Measurements from ENCODE around the gene HCN1. TPM values are rescaled to one million over a fixed set of nuclear protein-coding genes. Genes with fewer than 3 reads are reported as not detected.

Gene HCN1
- total RNA-seq, 1 donor from 2014 or later: 0.12 TPM

DNA sequence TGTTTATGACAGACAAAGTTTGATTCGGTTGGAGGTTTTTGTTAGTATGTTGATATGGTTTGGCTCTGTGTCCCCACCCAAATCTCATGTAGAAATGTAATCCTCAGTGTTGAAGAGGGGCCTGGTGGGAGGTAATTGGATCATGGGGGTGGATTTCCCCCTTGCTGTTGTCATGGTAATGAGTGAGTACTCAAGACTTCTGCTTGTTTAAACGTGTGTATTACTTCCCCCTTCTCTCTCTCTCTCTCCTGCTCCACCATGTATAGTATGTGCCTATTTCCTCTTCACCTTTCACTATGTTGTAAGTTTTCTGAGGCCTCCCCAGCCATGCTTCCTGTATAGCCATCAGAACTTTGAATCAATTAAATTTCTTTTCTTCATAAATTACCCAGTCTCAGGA is 415.1 kb downstream of the HCN1 start:
- no peaks in the 10 kb centered on the region for H3K36me3 ChIP-seq
- H3K4me3 ChIP-seq: no peak overlapping the region
- H3K27me3 ChIP-seq: no peaks in the 10 kb centered on the region
- no peaks in the 10 kb centered on the region for H3K9me3 ChIP-seq
- intact Hi-C loops (cut with DNase I): no loop called here
- DNase-seq (no peak), ATAC-seq (no peak)
- TF ChIP-seq, protein P1, sequence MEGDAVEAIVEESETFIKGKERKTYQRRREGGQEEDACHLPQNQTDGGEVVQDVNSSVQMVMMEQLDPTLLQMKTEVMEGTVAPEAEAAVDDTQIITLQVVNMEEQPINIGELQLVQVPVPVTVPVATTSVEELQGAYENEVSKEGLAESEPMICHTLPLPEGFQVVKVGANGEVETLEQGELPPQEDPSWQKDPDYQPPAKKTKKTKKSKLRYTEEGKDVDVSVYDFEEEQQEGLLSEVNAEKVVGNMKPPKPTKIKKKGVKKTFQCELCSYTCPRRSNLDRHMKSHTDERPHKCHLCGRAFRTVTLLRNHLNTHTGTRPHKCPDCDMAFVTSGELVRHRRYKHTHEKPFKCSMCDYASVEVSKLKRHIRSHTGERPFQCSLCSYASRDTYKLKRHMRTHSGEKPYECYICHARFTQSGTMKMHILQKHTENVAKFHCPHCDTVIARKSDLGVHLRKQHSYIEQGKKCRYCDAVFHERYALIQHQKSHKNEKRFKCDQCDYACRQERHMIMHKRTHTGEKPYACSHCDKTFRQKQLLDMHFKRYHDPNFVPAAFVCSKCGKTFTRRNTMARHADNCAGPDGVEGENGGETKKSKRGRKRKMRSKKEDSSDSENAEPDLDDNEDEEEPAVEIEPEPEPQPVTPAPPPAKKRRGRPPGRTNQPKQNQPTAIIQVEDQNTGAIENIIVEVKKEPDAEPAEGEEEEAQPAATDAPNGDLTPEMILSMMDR (IDR thresholded peaks at IDR 0.05): no peak
- no peaks in the 10 kb centered on the region for H3K4me1 ChIP-seq
- H3K27ac ChIP-seq: no peak overlapping the region

DNA sequence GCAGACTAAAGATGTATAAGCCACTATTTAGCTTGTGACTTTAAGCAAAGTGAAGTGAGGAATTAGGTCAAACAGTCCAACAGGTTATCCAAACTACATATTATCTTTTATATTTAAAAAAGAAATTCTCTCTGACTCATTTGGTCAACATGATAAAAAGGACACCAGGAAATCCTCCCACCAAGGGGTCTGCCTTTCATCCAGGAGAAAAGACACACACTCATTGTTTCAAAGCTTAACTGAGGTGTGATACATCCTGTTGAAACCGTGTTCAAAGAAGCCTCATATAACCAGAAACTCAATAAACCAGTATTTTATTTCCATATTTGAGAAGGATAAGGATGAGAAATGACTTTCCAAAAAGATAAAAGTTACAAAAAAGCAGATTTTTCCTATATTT is 417.1 kb downstream of the HCN1 start:
- no peaks in the 10 kb centered on the region for H3K9me3 ChIP-seq
- no peaks in the 10 kb centered on the region for H3K36me3 ChIP-seq
- no peak overlapping the region for H3K27ac ChIP-seq
- ATAC-seq (no peak), DNase-seq (no peak)
- intact Hi-C loops (cut with DNase I): no loop called here
- TF ChIP-seq, protein P1 (IDR thresholded peaks at IDR 0.05): no peak
- H3K27me3 ChIP-seq: no peaks in the 10 kb centered on the region
- no peaks in the 10 kb centered on the region for H3K4me1 ChIP-seq
- no peak overlapping the region for H3K4me3 ChIP-seq

DNA sequence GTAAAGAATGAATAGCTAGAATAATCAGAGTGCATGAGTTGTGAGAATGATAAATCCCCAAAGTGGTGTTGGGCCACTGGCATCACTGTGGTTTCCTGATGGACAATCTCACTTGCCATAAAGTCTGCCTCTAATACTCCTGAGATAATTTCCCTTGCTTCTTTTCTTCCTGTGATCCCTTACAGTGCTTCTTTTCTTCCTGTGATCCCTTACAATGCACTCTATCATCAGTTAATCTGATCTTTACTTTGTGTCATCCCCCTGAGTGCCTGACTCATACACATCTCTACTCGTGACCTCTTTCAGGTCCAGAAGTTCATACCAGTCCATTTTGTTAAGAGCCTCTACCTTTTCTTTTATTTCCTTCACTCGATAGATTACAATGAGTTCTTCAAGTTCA is 418.3 kb downstream of the HCN1 start:
- H3K27ac ChIP-seq: no peak overlapping the region
- H3K36me3 ChIP-seq: no peaks in the 10 kb centered on the region
- TF ChIP-seq, protein P1 (IDR thresholded peaks at IDR 0.05): no peak
- no peaks in the 10 kb centered on the region for H3K9me3 ChIP-seq
- no peak for ATAC-seq
- no peak overlapping the region for H3K4me3 ChIP-seq
- H3K4me1 ChIP-seq: no peaks in the 10 kb centered on the region
- DNase-seq: no peak
- intact Hi-C loops (cut with DNase I): no loop called here
- H3K27me3 ChIP-seq: no peaks in the 10 kb centered on the region

DNA sequence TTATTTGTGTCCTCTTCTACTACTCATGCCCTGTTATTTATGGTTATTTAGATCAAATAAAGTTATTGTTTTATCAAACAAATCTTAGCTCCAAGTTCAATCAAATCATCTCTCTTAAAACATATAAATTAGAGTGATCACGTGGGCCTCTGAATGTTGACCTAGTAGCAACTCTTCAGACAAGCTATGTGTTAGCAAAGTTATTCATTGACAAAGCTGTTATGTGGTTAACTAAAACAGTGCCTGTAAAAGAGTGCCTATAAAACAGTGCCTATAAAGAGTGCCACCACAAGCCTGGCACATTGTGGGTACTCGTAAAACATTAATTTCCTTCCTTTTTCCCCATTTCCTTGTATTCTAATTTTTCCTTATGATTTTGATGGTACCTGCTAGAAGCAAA is 421.9 kb downstream of the HCN1 start:
- Histone ChIP-seq H3K4me3 (no peak overlapping the region), H3K9me3 (no peaks in the 10 kb centered on the region), H3K27me3 (no peaks in the 10 kb centered on the region), H3K27ac (no peak overlapping the region), H3K4me1 (no peaks in the 10 kb centered on the region), H3K36me3 (no peaks in the 10 kb centered on the region)
- TF ChIP-seq, protein P1 (IDR thresholded peaks at IDR 0.05): no peak
- ATAC-seq (peak; percentile 20), DNase-seq (no peak)
- intact Hi-C loops (cut with DNase I): no loop called here

DNA sequence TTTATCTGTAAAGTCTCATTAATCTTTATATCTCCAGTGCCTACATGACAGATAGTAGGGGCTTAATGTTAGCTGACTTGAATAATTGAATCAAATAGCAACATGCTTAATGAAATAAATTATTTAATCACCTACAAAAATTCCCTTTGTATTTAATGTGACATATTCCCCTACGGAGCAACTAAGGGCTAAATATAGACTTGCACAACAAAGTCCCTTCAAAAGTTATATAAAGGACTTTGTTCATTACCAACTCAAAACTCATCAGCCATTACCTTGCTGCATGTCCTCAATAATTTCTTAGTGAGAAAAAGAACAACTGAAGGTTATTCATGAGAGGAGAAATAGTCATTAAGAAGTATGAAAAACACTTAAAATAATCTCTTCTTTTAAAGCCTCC is 424.6 kb downstream of the HCN1 start:
- Histone ChIP-seq H3K9me3 (no peaks in the 10 kb centered on the region), H3K36me3 (no peaks in the 10 kb centered on the region), H3K27ac (no peak overlapping the region), H3K4me3 (no peak overlapping the region), H3K27me3 (no peaks in the 10 kb centered on the region), H3K4me1 (no peaks in the 10 kb centered on the region)
- DNase-seq: no peak
- intact Hi-C loops (cut with DNase I): no loop called here
- ATAC-seq: no peak
- TF ChIP-seq, protein P1 (IDR thresholded peaks at IDR 0.05): no peak

DNA sequence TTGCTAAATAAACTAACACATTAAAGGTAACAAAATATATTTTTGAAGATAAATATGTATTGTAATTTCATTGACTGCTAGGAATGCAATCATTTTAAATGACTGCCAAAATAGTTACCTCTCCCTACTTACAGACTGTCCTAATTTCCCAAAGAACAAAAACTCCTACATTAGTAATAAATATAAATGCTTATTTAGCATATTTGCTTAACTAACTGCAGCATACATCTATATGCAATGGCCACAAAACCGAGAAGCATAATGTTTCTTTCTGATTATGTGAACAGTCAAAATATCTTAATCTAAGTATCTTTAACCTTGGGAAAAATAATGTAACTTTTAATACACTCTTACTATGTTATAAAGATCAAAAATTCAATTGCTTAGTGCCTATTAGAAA is 431.7 kb downstream of the HCN1 start:
- no peaks in the 10 kb centered on the region for H3K36me3 ChIP-seq
- H3K4me3 ChIP-seq: no peak overlapping the region
- intact Hi-C loops (cut with DNase I): no loop called here
- H3K4me1 ChIP-seq: no peaks in the 10 kb centered on the region
- ATAC-seq (no peak), DNase-seq (no peak)
- TF ChIP-seq, protein P1 (IDR thresholded peaks at IDR 0.05): no peak
- no peaks in the 10 kb centered on the region for H3K27me3 ChIP-seq
- no peaks in the 10 kb centered on the region for H3K9me3 ChIP-seq
- no peak overlapping the region for H3K27ac ChIP-seq
